B cell (primary cell): Measurements from ENCODE around the gene OR13C3. TPM values are rescaled to one million over a fixed set of nuclear protein-coding genes. Genes with fewer than 3 reads are reported as not detected.

Source experiments
- ATAC-seq: fragments of 200-7000 bp; cut with Tn5 transposase; one replicate; pipeline ENCODE4 v1.10.0; 2021; ENCODE audit warnings: low read depth, mild to moderate bottlenecking, moderate number of reproducible peaks, moderate library complexity
- CTCF ChIA-PET: fragments of 350-600 bp; sonication (Branson Sonifier 250); formaldehyde crosslinking; loops from one replicate; lab custom pipeline; 2021; ENCODE audit warnings: antibody characterized with exemption, inconsistent platforms; lab: Charles Lee
- POLR2A ChIA-PET: fragments of 350-600 bp; sonication (Branson Sonifier 250); formaldehyde crosslinking; loops from one replicate; lab custom pipeline; 2021; ENCODE audit warnings: antibody characterized with exemption; lab: Charles Lee
- DNase-seq: peaks from one replicate; pipeline ENCODE4 v3.0.0; 2013
- H2AFZ ChIP-seq: 2 replicates; pipeline ENCODE4 v1.6.1; 2012; ENCODE audit warnings: mild to moderate bottlenecking, low read depth, low read length; ENCODE audit not compliant: insufficient read depth, poor library complexity, severe bottlenecking
- H3K27ac ChIP-seq, 2 donors: 1 replicate in 1 of 2; 2 replicates in 1 of 2; pipeline ENCODE4 v1.5.1; 2012 to 2013; ENCODE audit warnings: low read length in 2 of 2, mild to moderate bottlenecking in 2 of 2, moderate library complexity in 1 of 2
- H3K27me3 ChIP-seq, 4 experiments: fragments of 200-600 bp in 1 of 4; sonication (generic) in 1 of 4; replicated peaks in 1 of 4; 1 replicate in 2 of 4; 2 replicates in 2 of 4; pipeline versions ENCODE4 v1.6.1 to v1.7.0; 2013 to 2016; ENCODE audit warnings: low read length in 3 of 4, mild to moderate bottlenecking in 2 of 4, mixed read lengths in 1 of 4, moderate library complexity in 1 of 4; ENCODE audit not compliant: insufficient read depth in 4 of 4, control insufficient read depth in 3 of 4; ENCODE audit errors: control extremely low read depth in 1 of 4
- H3K36me3 ChIP-seq, 2 experiments: replicated peaks in 1 of 2; 1 replicate in 1 of 2; 2 replicates in 1 of 2; pipeline versions ENCODE4 v1.6.1 to v1.7.1; 2013; ENCODE audit warnings: low read length in 1 of 2; ENCODE audit not compliant: insufficient read depth in 2 of 2, control insufficient read depth in 1 of 2; ENCODE audit errors: control extremely low read depth in 1 of 2, extremely low read depth in 1 of 2
- H3K4me1 ChIP-seq, 2 donors: fragments of 200-600 bp in 1 of 2; sonication (generic) in 1 of 2; 1 replicate in 1 of 2; 2 replicates in 1 of 2; pipeline versions ENCODE4 v1.5.1 to v1.6.1; 2013 to 2017; ENCODE audit warnings: low read length in 2 of 2; ENCODE audit not compliant: control insufficient read depth in 2 of 2, insufficient read depth in 2 of 2
- H3K4me2 ChIP-seq: replicated peaks from 2 replicates; pipeline ENCODE3; 2012; ENCODE audit warnings: mild to moderate bottlenecking, low read depth, low read length; ENCODE audit not compliant: poor library complexity, severe bottlenecking
- H3K4me3 ChIP-seq, 5 experiments: fragments of 200-600 bp in 1 of 5; sonication (generic) in 1 of 5; 1 replicate in 3 of 5; 2 replicates in 2 of 5; pipeline versions ENCODE4 v1.5.1 to v1.7.0; 2011 to 2016; ENCODE audit warnings: low read length in 4 of 5, mild to moderate bottlenecking in 4 of 5, low read depth in 2 of 5, control low read depth in 1 of 5, moderate library complexity in 1 of 5; ENCODE audit not compliant: insufficient read depth in 1 of 5; ENCODE audit errors: control extremely low read depth in 1 of 5, extremely low read depth in 1 of 5
- H3K79me2 ChIP-seq: fragments of 200-600 bp; sonication (generic); one replicate; pipeline ENCODE4 v1.6.0; 2016; ENCODE audit warnings: low read length; ENCODE audit not compliant: control insufficient read depth, insufficient read depth
- H3K9ac ChIP-seq: fragments of 200-600 bp; sonication (generic); 2 replicates; pipeline ENCODE4 v1.6.1; 2017; ENCODE audit warnings: mild to moderate bottlenecking, low read length, moderate library complexity
- H3K9me3 ChIP-seq, 3 donors: one replicate each; pipeline versions ENCODE4 v1.6.1 to v1.7.1; 2013; ENCODE audit warnings: low read length in 2 of 3; ENCODE audit not compliant: control insufficient read depth in 2 of 3, insufficient read depth in 1 of 3; ENCODE audit errors: control extremely low read depth in 1 of 3
- H4K20me1 ChIP-seq: 2 replicates; pipeline ENCODE4 v1.6.0; 2012; ENCODE audit warnings: mild to moderate bottlenecking, low read length; ENCODE audit not compliant: insufficient read depth, control insufficient read depth, poor library complexity, severe bottlenecking
- H3K27ac Mint-ChIP-seq: one replicate; pipeline ENCODE4 v1.8.0; 2021; ENCODE audit warnings: mixed read lengths
- H3K27me3 Mint-ChIP-seq: one replicate; pipeline ENCODE4 v1.8.0; 2021; ENCODE audit warnings: mixed read lengths
- H3K4me1 Mint-ChIP-seq: one replicate; pipeline ENCODE4 v1.8.0; 2021; ENCODE audit warnings: mixed read lengths
- H3K4me3 Mint-ChIP-seq: one replicate; pipeline ENCODE4 v1.8.0; 2021; ENCODE audit warnings: mixed read lengths
- H3K9me3 Mint-ChIP-seq: one replicate; pipeline ENCODE4 v1.8.0; 2022; ENCODE audit warnings: mixed read lengths; ENCODE audit not compliant: insufficient read depth
- CTCF ChIP-seq: fragments of 200-600 bp; IDR thresholded peaks from one replicate; pipeline ENCODE4 v1.8.0; 2022; ENCODE audit warnings: antibody characterized with exemption, mild to moderate bottlenecking
- EZH2 ChIP-seq: IDR thresholded peaks from 2 replicates; pipeline ENCODE4 v1.6.1; 2012; ENCODE audit warnings: borderline replicate concordance, low read depth, mild to moderate bottlenecking, moderate library complexity, low read length; ENCODE audit not compliant: insufficient read depth, poor library complexity, severe bottlenecking
- WGBS: methylation state at CpG from one replicate; pipeline ENCODE4 v1.1.5; 2013; ENCODE audit warnings: missing lambda C conversion rate; ENCODE audit not compliant: insufficient coverage; 5-methylcytosine and 5-hydroxymethylcytosine counted together
- intact Hi-C: fragments of 100-400 bp; cut with micrococcal nuclease; formaldehyde crosslinking; loops from one replicate; pipeline ENCODE4 v1.10.0; 2022
- polyA plus RNA-seq: library from polyadenylated mRNA; depleted of rRNA; stranded (reverse); fragments of >200 nt; gene quantifications from 2 replicates; pipeline ENCODE4 v1.2.3, GENCODE V29; 2012
- total RNA-seq, 2 donors: library from RNA; stranded (reverse); fragments of 120-200 nt in 1 of 2; gene quantifications; 1 replicate in 1 of 2; 2 replicates in 1 of 2; pipeline versions ENCODE4 v1.2.3 to v1.2.4, GENCODE V29; 2013 to 2022

Gene OR13C3
- total and polyA plus RNA-seq, 2 donors (not counting 1 experiment from before 2014, with no cell fraction given): not detected

GRCh38 chr9:104544644-104545043 is 8.0 kb upstream of the OR13C3 start:
- no peaks in the 10 kb centered on the region for H3K9me3 ChIP-seq
- Mint-ChIP-seq H3K4me1 (no peaks in the 10 kb centered on the region), H3K27me3 (no peaks in the 10 kb centered on the region), H3K9me3 (no peaks in the 10 kb centered on the region), H3K4me3 (no peak overlapping the region), H3K27ac (no peak overlapping the region)
- ChIA-PET POLR2A (no interaction called here), CTCF (no interaction called here)
- TF ChIP-seq EZH2: no peak
- TF ChIP-seq CTCF: no peak
- WGBS: 67% methylated on average over 1 of the region's 4 CpGs
- DNase-seq (no peak), ATAC-seq (no peak)
- H3K27me3 ChIP-seq: no peaks in the 10 kb centered on the region
- intact Hi-C loops: no loop called here
- no peak overlapping the region for H3K4me2 ChIP-seq
- no peak overlapping the region for H3K9ac ChIP-seq
- H3K4me1 ChIP-seq: no peaks in the 10 kb centered on the region
- H3K4me3 ChIP-seq: no peak overlapping the region
- H3K36me3 ChIP-seq: no peaks in the 10 kb centered on the region
- no peaks in the 10 kb centered on the region for H3K79me2 ChIP-seq
- no peaks in the 10 kb centered on the region for H4K20me1 ChIP-seq
- no peak overlapping the region for H2AFZ ChIP-seq
- H3K27ac ChIP-seq: no peak overlapping the region

DNA sequence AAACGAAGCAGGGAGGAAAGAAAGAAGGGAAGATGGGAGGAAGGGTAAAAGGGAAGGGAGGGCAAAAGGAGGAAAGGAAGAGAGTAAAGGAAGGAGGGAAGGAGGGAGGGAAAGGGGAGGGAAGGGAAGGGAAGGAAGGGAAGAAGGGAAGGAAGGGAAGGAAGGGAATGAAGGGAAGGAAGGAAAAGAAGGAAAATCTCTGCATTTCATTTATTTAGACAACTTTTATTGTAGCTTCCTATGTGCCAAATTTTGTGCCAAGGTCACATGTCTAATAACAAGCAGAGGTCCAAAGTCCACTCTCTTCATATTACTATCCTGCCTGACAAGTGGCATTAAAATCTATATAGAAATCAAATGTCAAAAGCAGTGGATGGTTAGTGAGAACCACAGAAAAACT is 2.6 kb upstream of the OR13C3 start:
- Histone ChIP-seq H3K36me3 (no peaks in the 10 kb centered on the region), H3K9ac (no peak overlapping the region), H3K4me2 (no peak overlapping the region), H3K4me3 (no peak overlapping the region), H4K20me1 (no peaks in the 10 kb centered on the region), H3K79me2 (no peaks in the 10 kb centered on the region), H2AFZ (no peak overlapping the region), H3K9me3 (no peaks in the 10 kb centered on the region), H3K27me3 (no peaks in the 10 kb centered on the region), H3K27ac (no peak overlapping the region), H3K4me1 (no peaks in the 10 kb centered on the region)
- H3K4me1 Mint-ChIP-seq: no peaks in the 10 kb centered on the region
- ChIA-PET POLR2A (no interaction called here), CTCF (no interaction called here)
- no peaks in the 10 kb centered on the region for H3K27me3 Mint-ChIP-seq
- H3K4me3 Mint-ChIP-seq: no peak overlapping the region
- intact Hi-C loops: no loop called here
- ATAC-seq (no peak), DNase-seq (no peak)
- no peak overlapping the region for H3K27ac Mint-ChIP-seq
- H3K9me3 Mint-ChIP-seq: no peaks in the 10 kb centered on the region
- 60% methylated on average over 1 of the region's 1 CpG for WGBS
- TF ChIP-seq EZH2 (no peak), CTCF (no peak)
